ENCODE measurements around the gene B4GALNT3. TPM values are rescaled to one million over a fixed set of nuclear protein-coding genes. Genes with fewer than 3 reads are reported as not detected.

Gene B4GALNT3
- total RNA-seq, 1 experiment from 2014 or later, result 77.9 TPM

- intact Hi-C loops (cut with micrococcal nuclease; ENCODE audit: unreplicated experiment), result loop anchor here (2.0 kb wide), 1 partner anchor 29 kb away; no protein-coding TSS in a partner anchor
- POLR2A ChIA-PET, result interaction anchor here (1.2 kb wide), 2 partner anchors 28 to 73 kb away, joined by 4 to 5 read pairs; partner anchors contain the start of gene B4GALNT3
- H3K4me1 Mint-ChIP-seq (ENCODE audit: low read depth, unreplicated experiment), result peaks cover 21% of the 10 kb centered on the region
- Histone ChIP-seq H3K4me3 (ENCODE audit: low read depth, low read length) (no peak overlapping the region), H3K27me3 (replicated peaks; ENCODE audit: control insufficient read depth, insufficient read depth, low read length) (no peaks in the 10 kb centered on the region), H3K9me3 (peaks cover 6% of the 10 kb centered on the region), H3K4me1 (peaks cover 7% of the 10 kb centered on the region), H3K36me3 (ENCODE audit: control insufficient read depth, insufficient read depth, low read length) (peaks cover 1% of the 10 kb centered on the region; the same call in 1 of the 2 replicates)
- BruUV-seq (replicated peaks), result no TSS peak
- no peak overlapping the region for H3K4me3 Mint-ChIP-seq (ENCODE audit: unreplicated experiment)
- CTCF ChIA-PET, result interaction anchor here (0.7 to 1.7 kb wide), 2 partner anchors 12 to 37 kb away, joined by 3 to 5 read pairs; no protein-coding TSS in a partner anchor
- H3K27ac Mint-ChIP-seq (ENCODE audit: unreplicated experiment), result peak overlapping the region; percentile 82
- no peaks in the 10 kb centered on the region for H3K27me3 Mint-ChIP-seq (ENCODE audit: insufficient read depth, unreplicated experiment)
- TF ChIP-seq, protein P1, sequence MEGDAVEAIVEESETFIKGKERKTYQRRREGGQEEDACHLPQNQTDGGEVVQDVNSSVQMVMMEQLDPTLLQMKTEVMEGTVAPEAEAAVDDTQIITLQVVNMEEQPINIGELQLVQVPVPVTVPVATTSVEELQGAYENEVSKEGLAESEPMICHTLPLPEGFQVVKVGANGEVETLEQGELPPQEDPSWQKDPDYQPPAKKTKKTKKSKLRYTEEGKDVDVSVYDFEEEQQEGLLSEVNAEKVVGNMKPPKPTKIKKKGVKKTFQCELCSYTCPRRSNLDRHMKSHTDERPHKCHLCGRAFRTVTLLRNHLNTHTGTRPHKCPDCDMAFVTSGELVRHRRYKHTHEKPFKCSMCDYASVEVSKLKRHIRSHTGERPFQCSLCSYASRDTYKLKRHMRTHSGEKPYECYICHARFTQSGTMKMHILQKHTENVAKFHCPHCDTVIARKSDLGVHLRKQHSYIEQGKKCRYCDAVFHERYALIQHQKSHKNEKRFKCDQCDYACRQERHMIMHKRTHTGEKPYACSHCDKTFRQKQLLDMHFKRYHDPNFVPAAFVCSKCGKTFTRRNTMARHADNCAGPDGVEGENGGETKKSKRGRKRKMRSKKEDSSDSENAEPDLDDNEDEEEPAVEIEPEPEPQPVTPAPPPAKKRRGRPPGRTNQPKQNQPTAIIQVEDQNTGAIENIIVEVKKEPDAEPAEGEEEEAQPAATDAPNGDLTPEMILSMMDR (IDR thresholded peaks at IDR 0.05; ENCODE audit: insufficient read depth in 1 of 2, low read depth in 1 of 2, low read length in 1 of 2, severe bottlenecking in 1 of 2, unreplicated experiment in 1 of 2), result no peak
- H3K9me3 Mint-ChIP-seq (ENCODE audit: unreplicated experiment), result peaks cover 22% of the 10 kb centered on the region
- H3K36me3 Mint-ChIP-seq (ENCODE audit: insufficient read depth, unreplicated experiment), result peaks cover 24% of the 10 kb centered on the region
- DNase-seq, result no peak
These were observed 72.3 kb downstream of the B4GALNT3 start for GRCh38 chr12:531951-532585.

DNA sequence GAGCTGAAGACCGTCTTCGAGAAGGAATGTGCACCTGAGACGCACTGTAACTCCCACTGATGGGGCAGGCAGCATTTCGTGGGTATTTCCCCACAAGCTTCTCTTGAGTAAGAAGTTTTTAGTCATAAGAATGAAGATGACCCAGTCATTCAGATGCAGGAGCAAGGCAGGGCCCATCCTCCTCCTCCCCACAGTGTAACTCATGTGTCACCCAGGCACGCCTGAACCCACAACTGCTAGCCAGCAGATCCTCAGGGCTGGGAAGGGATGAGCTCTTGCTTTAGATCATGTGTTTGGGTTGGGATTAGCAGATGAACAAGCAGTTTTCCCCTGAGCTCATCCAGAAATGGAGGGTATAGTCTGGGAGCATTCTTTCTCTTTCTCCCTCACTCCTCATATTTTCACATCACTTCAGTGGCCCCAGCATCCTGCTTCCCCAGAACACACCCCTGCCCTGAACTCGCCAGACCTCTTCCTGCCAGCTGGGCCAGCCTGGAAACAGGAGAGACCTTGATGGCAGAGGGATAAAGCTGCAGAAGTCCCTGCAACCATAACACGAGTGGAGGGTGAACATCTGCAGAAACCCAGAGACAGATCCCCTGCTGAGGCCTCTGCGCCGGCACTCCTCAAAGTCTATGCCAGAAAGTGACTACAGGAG, 73.3 kb downstream of the B4GALNT3 start:
- Mint-ChIP-seq H3K4me1 (ENCODE audit: low read depth, unreplicated experiment) (peaks cover 26% of the 10 kb centered on the region), H3K4me3 (ENCODE audit: unreplicated experiment) (no peak overlapping the region), H3K27me3 (ENCODE audit: insufficient read depth, unreplicated experiment) (no peaks in the 10 kb centered on the region), H3K27ac (ENCODE audit: unreplicated experiment) (peak overlapping the region; percentile 82), H3K36me3 (ENCODE audit: insufficient read depth, unreplicated experiment) (peaks cover 30% of the 10 kb centered on the region), H3K9me3 (ENCODE audit: unreplicated experiment) (peaks cover 22% of the 10 kb centered on the region)
- Histone ChIP-seq H3K36me3 (ENCODE audit: control insufficient read depth, insufficient read depth, low read length) (peaks cover 1% of the 10 kb centered on the region; the same call in 1 of the 2 replicates), H3K4me3 (ENCODE audit: low read depth, low read length) (no peak overlapping the region), H3K4me1 (peaks cover 15% of the 10 kb centered on the region), H3K9me3 (peaks cover 6% of the 10 kb centered on the region), H3K27me3 (replicated peaks; ENCODE audit: control insufficient read depth, insufficient read depth, low read length) (no peaks in the 10 kb centered on the region)
- POLR2A ChIA-PET, result interaction anchor here (1.2 kb wide), 3 partner anchors 13 to 74 kb away, joined by 4 to 5 read pairs (median 4); partner anchors contain the start of gene B4GALNT3
- CTCF ChIA-PET, result interaction anchor here (0.6 to 1.7 kb wide), 5 partner anchors 12 to 78 kb away, joined by 3 to 5 read pairs (median 3); no protein-coding TSS in a partner anchor
- TF ChIP-seq, protein P1 (IDR thresholded peaks at IDR 0.05; ENCODE audit: insufficient read depth in 1 of 2, low read depth in 1 of 2, low read length in 1 of 2, severe bottlenecking in 1 of 2, unreplicated experiment in 1 of 2), result no peak
- BruUV-seq (replicated peaks), result no TSS peak
- DNase-seq, result peak in 1 of 2 experiments; percentile 44
- intact Hi-C loops (cut with micrococcal nuclease; ENCODE audit: unreplicated experiment), result loop anchor here (2.0 kb wide), 1 partner anchor 30 kb away; no protein-coding TSS in a partner anchor

GRCh38 chr12:533718-534117, 74.0 kb downstream of the B4GALNT3 start:
- H3K36me3 ChIP-seq (ENCODE audit: control insufficient read depth, insufficient read depth, low read length), result no peaks in the 10 kb centered on the region; the same call in 1 of the 2 replicates
- TF ChIP-seq, protein P1 (IDR thresholded peaks at IDR 0.05; ENCODE audit: insufficient read depth in 1 of 2, low read depth in 1 of 2, low read length in 1 of 2, severe bottlenecking in 1 of 2, unreplicated experiment in 1 of 2), result no peak
- peak overlapping the region; percentile 82 for H3K27ac Mint-ChIP-seq (ENCODE audit: unreplicated experiment)
- peaks cover 6% of the 10 kb centered on the region for H3K9me3 ChIP-seq
- peaks cover 26% of the 10 kb centered on the region for H3K4me1 Mint-ChIP-seq (ENCODE audit: low read depth, unreplicated experiment)
- intact Hi-C loops (cut with micrococcal nuclease; ENCODE audit: unreplicated experiment), result loop anchor here (2.0 kb wide), 1 partner anchor 31 kb away; no protein-coding TSS in a partner anchor
- H3K27me3 ChIP-seq (replicated peaks; ENCODE audit: control insufficient read depth, insufficient read depth, low read length), result no peaks in the 10 kb centered on the region
- ChIA-PET CTCF (interaction anchor here (0.8 to 1.1 kb wide), 3 partner anchors 11 to 30 kb away, joined by 3 read pairs; no protein-coding TSS in a partner anchor), POLR2A (interaction anchor here (1.2 kb wide), 2 partner anchors 14 to 30 kb away, joined by 4 to 5 read pairs; no protein-coding TSS in a partner anchor)
- BruUV-seq (replicated peaks), result no TSS peak
- no peak overlapping the region for H3K4me3 ChIP-seq (ENCODE audit: low read depth, low read length)
- H3K36me3 Mint-ChIP-seq (ENCODE audit: insufficient read depth, unreplicated experiment), result peaks cover 34% of the 10 kb centered on the region
- H3K4me1 ChIP-seq, result peaks cover 18% of the 10 kb centered on the region
- no peaks in the 10 kb centered on the region for H3K27me3 Mint-ChIP-seq (ENCODE audit: insufficient read depth, unreplicated experiment)
- no peak overlapping the region for H3K4me3 Mint-ChIP-seq (ENCODE audit: unreplicated experiment)
- H3K9me3 Mint-ChIP-seq (ENCODE audit: unreplicated experiment), result peaks cover 22% of the 10 kb centered on the region
- no peak for DNase-seq
